ENCODE measurements around the gene KCNJ16. TPM values are rescaled to one million over a fixed set of nuclear protein-coding genes. Genes with fewer than 3 reads are reported as not detected.
A peak's percentile ranks its signal among the peaks of the same experiment; 100 is the strongest.

The KCNJ16 gene
- 16.6 and 17.9 TPM in 2 replicates for total RNA-seq
- long read RNA-seq, full-length matches to known transcripts: 9 of 17 reads
- long read RNA-seq, partial matches to known transcripts: 0 of 17 reads
- long read RNA-seq, other reads (novel, unspliced or antisense): 8 of 17 reads

- Mint-ChIP-seq H3K4me3 (ENCODE audit: low read depth) (peak within 1 kb of the TSS; percentile 72), H3K27ac (peak within 1 kb of the TSS; percentile 91)
Measured at GRCh38 chr17:70074956-70075355, at the start of gene KCNJ16. TSS of gene KCNJ16 (plus strand) at chr17:70075225. CDS start at chr17:70132088, 56,863 bp downstream.

GRCh38 chr17:70028397-70028796 is 46.6 kb upstream of the KCNJ16 start:
- Mint-ChIP-seq H3K36me3 (ENCODE audit: insufficient read depth) (no peaks in the 10 kb centered on the region), H3K4me3 (ENCODE audit: low read depth) (no peak overlapping the region), H3K9me3 (ENCODE audit: low read depth) (peaks cover 6% of the 10 kb centered on the region), H3K4me1 (ENCODE audit: low read depth) (no peaks in the 10 kb centered on the region), H3K27ac (no peak overlapping the region), H3K27me3 (no peaks in the 10 kb centered on the region)
- no peak for DNase-seq (ENCODE audit: low spot score, unreplicated experiment)
- no peak for TF ChIP-seq CTCF (IDR thresholded peaks at IDR 0.05; ENCODE audit: unreplicated experiment)

More at GRCh38 chr17:70074956-70075355, at the start of gene KCNJ16:
- Mint-ChIP-seq H3K36me3 (ENCODE audit: insufficient read depth) (peaks cover 2% of the 10 kb centered on the region), H3K27me3 (no peaks in the 10 kb centered on the region), H3K4me1 (ENCODE audit: low read depth) (peaks cover 46% of the 10 kb centered on the region), H3K9me3 (ENCODE audit: low read depth) (peaks cover 5% of the 10 kb centered on the region)
- peak; percentile 42 for DNase-seq (ENCODE audit: low spot score, unreplicated experiment)
- TF ChIP-seq CTCF (IDR thresholded peaks at IDR 0.05; ENCODE audit: unreplicated experiment): no peak

- no peak for DNase-seq (ENCODE audit: low spot score, unreplicated experiment)
- Mint-ChIP-seq H3K4me3 (ENCODE audit: low read depth) (no peak overlapping the region), H3K36me3 (ENCODE audit: insufficient read depth) (no peaks in the 10 kb centered on the region), H3K27ac (no peak overlapping the region), H3K27me3 (no peaks in the 10 kb centered on the region), H3K9me3 (ENCODE audit: low read depth) (peaks cover 6% of the 10 kb centered on the region), H3K4me1 (ENCODE audit: low read depth) (no peaks in the 10 kb centered on the region)
- TF ChIP-seq CTCF (IDR thresholded peaks at IDR 0.05; ENCODE audit: unreplicated experiment): no peak
Measured at GRCh38 chr17:70028978-70029767, 45.9 kb upstream of the KCNJ16 start.

DNA sequence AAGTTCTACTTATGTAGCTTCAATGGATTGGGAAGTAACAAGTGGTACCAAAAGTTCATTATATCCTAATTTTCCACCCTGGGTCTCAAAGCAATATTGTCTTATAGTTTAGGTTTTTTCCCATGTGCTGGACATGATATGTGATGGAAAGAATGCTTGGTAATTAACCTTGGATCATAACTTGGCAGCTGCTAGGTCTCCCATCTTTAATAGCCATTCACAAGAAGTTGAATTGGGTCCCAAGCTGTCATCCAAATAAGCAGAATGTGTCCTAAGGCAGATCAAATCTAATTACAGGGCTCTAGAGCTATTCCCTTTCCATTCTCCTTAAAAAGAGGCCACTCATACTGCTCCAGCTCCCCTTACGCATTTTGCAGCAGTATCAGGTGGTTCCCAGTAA is 44.7 kb upstream of the KCNJ16 start:
- H3K27ac Mint-ChIP-seq: no peak overlapping the region
- no peaks in the 10 kb centered on the region for H3K27me3 Mint-ChIP-seq
- H3K36me3 Mint-ChIP-seq (ENCODE audit: insufficient read depth): no peaks in the 10 kb centered on the region
- no peak for DNase-seq (ENCODE audit: low spot score, unreplicated experiment)
- H3K4me3 Mint-ChIP-seq (ENCODE audit: low read depth): no peak overlapping the region
- peaks cover 6% of the 10 kb centered on the region for H3K9me3 Mint-ChIP-seq (ENCODE audit: low read depth)
- no peaks in the 10 kb centered on the region for H3K4me1 Mint-ChIP-seq (ENCODE audit: low read depth)
- no peak for TF ChIP-seq CTCF (IDR thresholded peaks at IDR 0.05; ENCODE audit: unreplicated experiment)

DNA sequence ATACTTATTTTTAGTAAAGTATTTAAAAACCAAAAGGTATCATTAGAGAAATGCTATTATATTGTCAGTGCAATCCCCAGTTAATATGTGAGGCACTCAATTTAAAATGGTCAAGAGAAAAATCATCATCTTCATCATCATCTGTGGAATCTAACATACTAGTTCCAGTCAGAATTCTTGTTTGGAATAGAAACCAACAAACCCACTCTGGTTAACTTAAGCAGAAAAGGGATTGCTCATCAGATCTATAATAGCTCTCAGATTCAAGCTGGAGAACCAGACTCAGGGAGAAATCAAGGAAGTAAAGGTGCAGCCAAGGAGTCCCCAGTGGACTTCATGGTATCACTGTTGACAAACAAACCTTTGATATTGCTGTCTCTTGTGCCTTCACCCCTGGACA is 43.7 kb upstream of the KCNJ16 start:
- Mint-ChIP-seq H3K27me3 (no peaks in the 10 kb centered on the region), H3K36me3 (ENCODE audit: insufficient read depth) (no peaks in the 10 kb centered on the region), H3K27ac (no peak overlapping the region), H3K9me3 (ENCODE audit: low read depth) (peaks cover 6% of the 10 kb centered on the region), H3K4me3 (ENCODE audit: low read depth) (no peak overlapping the region), H3K4me1 (ENCODE audit: low read depth) (no peaks in the 10 kb centered on the region)
- no peak for TF ChIP-seq CTCF (IDR thresholded peaks at IDR 0.05; ENCODE audit: unreplicated experiment)
- no peak for DNase-seq (ENCODE audit: low spot score, unreplicated experiment)

All from progenitor cell of endocrine pancreas (in vitro differentiated cells).